ENCODE results near the gene ZBTB21. TPM values are rescaled to one million over a fixed set of nuclear protein-coding genes. Genes with fewer than 3 reads are reported as not detected.

Gene ZBTB21
- total RNA-seq, 1 donor from 2014 or later, result 8.4 TPM

DNA sequence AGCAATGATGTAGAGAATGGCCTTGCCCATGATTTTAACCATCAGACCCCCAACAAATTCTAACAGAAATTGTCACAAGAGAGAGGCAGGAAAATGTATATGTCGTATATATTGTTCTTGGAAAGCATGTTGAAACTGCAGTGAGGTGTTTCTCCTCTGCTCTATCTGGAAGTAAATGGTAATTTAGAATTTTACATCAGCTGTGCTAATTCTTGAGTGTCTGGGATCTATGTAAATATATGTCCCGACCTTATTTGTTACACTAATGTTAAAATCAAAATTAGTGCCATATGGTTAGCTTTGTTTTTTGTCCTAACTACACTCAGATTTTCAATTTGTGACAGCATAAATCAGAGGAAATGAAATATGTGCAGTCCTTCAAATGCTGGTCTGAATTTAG lies 20.5 kb downstream of the ZBTB21 start:
- H3K9me3 Mint-ChIP-seq (ENCODE audit: unreplicated experiment), result no peaks in the 10 kb centered on the region
- no peak overlapping the region for H3K27ac Mint-ChIP-seq (ENCODE audit: unreplicated experiment)
- peaks cover 24% of the 10 kb centered on the region for H3K36me3 Mint-ChIP-seq (ENCODE audit: low read depth, unreplicated experiment)
- H3K27me3 Mint-ChIP-seq (ENCODE audit: unreplicated experiment), result peaks cover 2% of the 10 kb centered on the region
- TF ChIP-seq, protein P1, sequence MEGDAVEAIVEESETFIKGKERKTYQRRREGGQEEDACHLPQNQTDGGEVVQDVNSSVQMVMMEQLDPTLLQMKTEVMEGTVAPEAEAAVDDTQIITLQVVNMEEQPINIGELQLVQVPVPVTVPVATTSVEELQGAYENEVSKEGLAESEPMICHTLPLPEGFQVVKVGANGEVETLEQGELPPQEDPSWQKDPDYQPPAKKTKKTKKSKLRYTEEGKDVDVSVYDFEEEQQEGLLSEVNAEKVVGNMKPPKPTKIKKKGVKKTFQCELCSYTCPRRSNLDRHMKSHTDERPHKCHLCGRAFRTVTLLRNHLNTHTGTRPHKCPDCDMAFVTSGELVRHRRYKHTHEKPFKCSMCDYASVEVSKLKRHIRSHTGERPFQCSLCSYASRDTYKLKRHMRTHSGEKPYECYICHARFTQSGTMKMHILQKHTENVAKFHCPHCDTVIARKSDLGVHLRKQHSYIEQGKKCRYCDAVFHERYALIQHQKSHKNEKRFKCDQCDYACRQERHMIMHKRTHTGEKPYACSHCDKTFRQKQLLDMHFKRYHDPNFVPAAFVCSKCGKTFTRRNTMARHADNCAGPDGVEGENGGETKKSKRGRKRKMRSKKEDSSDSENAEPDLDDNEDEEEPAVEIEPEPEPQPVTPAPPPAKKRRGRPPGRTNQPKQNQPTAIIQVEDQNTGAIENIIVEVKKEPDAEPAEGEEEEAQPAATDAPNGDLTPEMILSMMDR (IDR thresholded peaks at IDR 0.05; ENCODE audit: unreplicated experiment), result no peak
- no peak overlapping the region for H3K4me3 Mint-ChIP-seq (ENCODE audit: unreplicated experiment)
- no peaks in the 10 kb centered on the region for H3K4me1 Mint-ChIP-seq (ENCODE audit: unreplicated experiment)
- DNase-seq (ENCODE audit: low spot score), result no peak

DNA sequence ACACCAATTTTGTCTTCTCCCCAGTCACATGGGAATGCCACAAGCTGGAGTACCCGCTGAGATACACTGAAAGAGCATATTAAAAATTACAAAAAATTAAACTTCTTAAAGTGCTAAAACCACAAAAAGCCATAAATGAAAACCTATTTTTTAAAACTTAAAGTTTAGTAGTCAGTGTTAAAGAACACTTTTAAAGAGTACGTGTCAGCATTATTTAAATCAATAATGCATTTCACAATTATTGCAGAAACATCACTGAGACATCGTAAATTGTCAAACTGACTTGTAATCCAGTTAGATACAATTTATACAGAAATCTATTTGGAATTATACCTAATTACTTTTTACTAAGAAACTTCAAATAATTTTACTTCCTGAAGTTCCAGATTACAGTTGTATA lies 22.9 kb downstream of the ZBTB21 start:
- no peak for DNase-seq (ENCODE audit: low spot score)
- H3K27me3 Mint-ChIP-seq (ENCODE audit: unreplicated experiment), result peaks cover 2% of the 10 kb centered on the region
- no peaks in the 10 kb centered on the region for H3K4me1 Mint-ChIP-seq (ENCODE audit: unreplicated experiment)

DNA sequence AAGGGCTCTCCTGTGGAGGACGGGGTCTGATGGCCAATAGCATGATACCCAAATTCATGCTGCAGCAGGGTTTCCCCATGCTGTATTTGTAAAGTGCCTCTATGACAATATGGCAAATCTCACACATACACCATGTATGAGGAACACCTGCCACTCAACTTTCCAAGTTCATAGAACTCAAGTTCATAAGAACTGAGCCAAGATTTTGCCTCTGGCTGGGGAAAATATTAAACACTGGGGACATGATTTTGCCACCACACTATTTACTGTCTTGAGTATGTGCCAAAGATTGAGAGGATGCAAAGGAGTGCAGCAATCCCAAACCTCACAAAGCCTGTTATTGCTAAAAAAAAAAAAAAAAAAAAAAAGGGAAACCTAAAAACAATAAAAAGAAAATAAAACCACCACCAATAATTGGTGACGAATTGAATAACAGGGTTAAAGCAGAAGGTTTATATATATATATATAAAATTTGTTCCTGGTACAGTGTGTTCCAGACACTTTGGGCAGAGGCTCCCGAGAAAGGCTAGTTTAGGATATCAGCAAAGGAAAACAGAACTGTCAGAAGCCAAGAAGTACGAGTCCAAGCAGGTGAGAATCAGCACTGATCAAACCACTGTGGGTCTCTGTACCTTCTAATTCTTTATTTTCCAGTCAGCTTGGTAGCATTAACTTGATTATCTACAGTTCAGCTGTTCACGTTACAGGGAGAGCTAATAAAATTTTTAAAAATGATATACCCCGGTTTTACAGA lies 24.3 kb downstream of the ZBTB21 start:
- TF ChIP-seq, protein P1 (IDR thresholded peaks at IDR 0.05; ENCODE audit: unreplicated experiment), result no peak
- no peak for DNase-seq (ENCODE audit: low spot score)
- Mint-ChIP-seq H3K4me3 (ENCODE audit: unreplicated experiment) (no peak overlapping the region), H3K27ac (ENCODE audit: unreplicated experiment) (no peak overlapping the region), H3K9me3 (ENCODE audit: unreplicated experiment) (no peaks in the 10 kb centered on the region), H3K4me1 (ENCODE audit: unreplicated experiment) (no peaks in the 10 kb centered on the region), H3K36me3 (ENCODE audit: low read depth, unreplicated experiment) (peaks cover 2% of the 10 kb centered on the region), H3K27me3 (ENCODE audit: unreplicated experiment) (peaks cover 2% of the 10 kb centered on the region)

More for the DNA sequence above, 22.9 kb downstream of the ZBTB21 start:
- Mint-ChIP-seq H3K9me3 (ENCODE audit: unreplicated experiment) (no peaks in the 10 kb centered on the region), H3K36me3 (ENCODE audit: low read depth, unreplicated experiment) (peaks cover 8% of the 10 kb centered on the region), H3K27ac (ENCODE audit: unreplicated experiment) (no peak overlapping the region), H3K4me3 (ENCODE audit: unreplicated experiment) (no peak overlapping the region)
- TF ChIP-seq, protein P1 (IDR thresholded peaks at IDR 0.05; ENCODE audit: unreplicated experiment), result no peak

DNA sequence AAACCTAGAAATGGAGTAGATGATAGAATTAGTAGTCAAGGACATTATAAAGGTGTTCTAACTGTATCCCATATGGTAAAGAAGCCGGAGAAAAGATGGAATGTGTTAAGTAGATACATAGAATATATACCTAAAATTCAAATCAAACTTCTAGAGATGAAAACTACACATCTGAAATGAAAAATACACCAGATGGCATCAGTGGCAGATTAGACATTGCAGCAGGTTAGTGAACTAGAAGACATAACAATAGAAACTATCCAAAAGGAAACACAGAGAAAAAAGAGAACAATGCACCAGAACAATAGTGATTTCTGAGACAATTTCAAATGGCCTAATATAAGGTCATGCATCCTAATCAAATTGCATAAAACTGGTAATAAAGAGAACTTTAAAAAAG lies 26.9 kb downstream of the ZBTB21 start:
- peaks cover 2% of the 10 kb centered on the region for H3K27me3 Mint-ChIP-seq (ENCODE audit: unreplicated experiment)
- TF ChIP-seq, protein P1 (IDR thresholded peaks at IDR 0.05; ENCODE audit: unreplicated experiment), result no peak
- H3K27ac Mint-ChIP-seq (ENCODE audit: unreplicated experiment), result no peak overlapping the region
- no peak overlapping the region for H3K4me3 Mint-ChIP-seq (ENCODE audit: unreplicated experiment)
- no peak for DNase-seq (ENCODE audit: low spot score)
- H3K36me3 Mint-ChIP-seq (ENCODE audit: low read depth, unreplicated experiment), result no peaks in the 10 kb centered on the region
- no peaks in the 10 kb centered on the region for H3K9me3 Mint-ChIP-seq (ENCODE audit: unreplicated experiment)
- H3K4me1 Mint-ChIP-seq (ENCODE audit: unreplicated experiment), result no peaks in the 10 kb centered on the region

DNA sequence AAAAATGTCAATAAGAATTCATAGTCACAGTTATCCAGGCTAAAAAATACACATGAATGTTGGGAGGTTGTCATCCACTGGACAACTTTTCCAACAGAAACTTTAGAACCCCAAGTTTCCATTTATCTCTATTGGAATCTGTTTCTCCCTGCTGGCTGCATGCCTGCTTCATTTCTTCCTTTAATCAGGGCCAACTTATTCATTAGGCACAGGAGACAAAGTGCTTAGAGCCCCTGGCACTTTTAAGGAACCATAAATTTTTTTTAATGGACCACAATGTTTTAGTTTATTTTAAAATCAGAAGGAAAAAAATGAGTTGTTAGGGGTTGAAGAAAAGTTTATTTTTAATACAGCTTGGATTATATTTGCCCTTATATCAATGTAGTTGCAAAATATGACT lies 29.6 kb downstream of the ZBTB21 start:
- no peaks in the 10 kb centered on the region for H3K4me1 Mint-ChIP-seq (ENCODE audit: unreplicated experiment)
- DNase-seq (ENCODE audit: low spot score), result no peak
- TF ChIP-seq, protein P1 (IDR thresholded peaks at IDR 0.05; ENCODE audit: unreplicated experiment), result no peak
- H3K9me3 Mint-ChIP-seq (ENCODE audit: unreplicated experiment), result no peaks in the 10 kb centered on the region
- H3K27ac Mint-ChIP-seq (ENCODE audit: unreplicated experiment), result no peak overlapping the region
- no peaks in the 10 kb centered on the region for H3K36me3 Mint-ChIP-seq (ENCODE audit: low read depth, unreplicated experiment)
- no peaks in the 10 kb centered on the region for H3K27me3 Mint-ChIP-seq (ENCODE audit: unreplicated experiment)
- no peak overlapping the region for H3K4me3 Mint-ChIP-seq (ENCODE audit: unreplicated experiment)

Data from endothelial cell (in vitro differentiated cells).